Retinal pigment epithelial cell (primary cell): ENCODE data around the gene FERMT3.

ENCODE experiments used
- DNase-seq: peaks from one replicate; pipeline ENCODE4 v3.0.0-alpha.2; 2010; ENCODE audit warnings: low read depth
- H3K4me3 ChIP-seq: 2 replicates; pipeline ENCODE4 v1.5.1; 2011; ENCODE audit warnings: mild to moderate bottlenecking, low read length, control low read depth, moderate library complexity
- CTCF ChIP-seq: conservative IDR thresholded peaks from 2 replicates; pipeline ENCODE4 v1.5.1; 2011; ENCODE audit warnings: low read depth, low read length, control low read depth, inconsistent platforms

Gene FERMT3

GRCh38 chr11:64204080-64204440, 2.5 kb upstream of the FERMT3 start:
- H3K4me3 ChIP-seq: no peak overlapping the region
- TF ChIP-seq CTCF: no peak

GRCh38 chr11:64204464-64204989, 2.0 kb upstream of the FERMT3 start:
- peak; percentile 82 for DNase-seq
- H3K4me3 ChIP-seq: no peak overlapping the region
- peak; percentile 91 for TF ChIP-seq CTCF

More at GRCh38 chr11:64204080-64204440, 2.5 kb upstream of the FERMT3 start:
- no peak for DNase-seq

- no peak for TF ChIP-seq CTCF
- H3K4me3 ChIP-seq: no peak overlapping the region
- no peak for DNase-seq
Observed at GRCh38 chr11:64207256-64208085, 950 bp downstream of the FERMT3 start.

- no peak overlapping the region for H3K4me3 ChIP-seq
Observed at GRCh38 chr11:64208086-64208795, 1.7 kb downstream of the FERMT3 start.

GRCh38 chr11:64208796-64209562, 2.5 kb downstream of the FERMT3 start:
- H3K4me3 ChIP-seq: no peak overlapping the region
- DNase-seq: no peak
- no peak for TF ChIP-seq CTCF

More at GRCh38 chr11:64208086-64208795, 1.7 kb downstream of the FERMT3 start:
- no peak for DNase-seq
- TF ChIP-seq CTCF: no peak

- no peak for DNase-seq
- TF ChIP-seq CTCF: no peak
- no peak overlapping the region for H3K4me3 ChIP-seq
Observed at GRCh38 chr11:64209563-64209843, 3.0 kb downstream of the FERMT3 start.
